ENCODE data around the gene PDE7B.

Gene PDE7B

GRCh38 chr6:135922746-135923145, 71.2 kb downstream of the PDE7B start:
- H2BK15ac ChIP-seq (replicated peaks; ENCODE audit: low read depth): no peak overlapping the region
- no peak overlapping the region for H3K9ac ChIP-seq (ENCODE audit: low read length)
- no peak overlapping the region for H4K5ac ChIP-seq (ENCODE audit: low read length)
- H2BK5ac ChIP-seq (ENCODE audit: low read length): no peak overlapping the region
- H2BK120ac ChIP-seq (ENCODE audit: low read depth, low read length): no peak overlapping the region
- H3K36me3 ChIP-seq (ENCODE audit: control insufficient read depth, insufficient read depth, low read length): no peaks in the 10 kb centered on the region
- no peak overlapping the region for H3K27ac ChIP-seq (ENCODE audit: low read depth, low read length)
- no peak overlapping the region for H3K4ac ChIP-seq (ENCODE audit: low read depth, low read length)
- no peak overlapping the region for H4K8ac ChIP-seq (ENCODE audit: low read depth, low read length)
- no peak overlapping the region for H3K56ac ChIP-seq (ENCODE audit: low read length)
- H3K4me3 ChIP-seq (ENCODE audit: low read length): no peak overlapping the region
- no peak overlapping the region for H3K4me2 ChIP-seq (ENCODE audit: low read length)
- no peak for DNase-seq
- H3K79me1 ChIP-seq (ENCODE audit: low read length): no peaks in the 10 kb centered on the region
- no peak overlapping the region for H3K18ac ChIP-seq (ENCODE audit: low read length)
- WGBS (ENCODE audit: extremely low coverage, insufficient coverage, low lambda C conversion rate): no CpG with 5 or more reads among the region's 3 CpGs
- no peaks in the 10 kb centered on the region for H3K27me3 ChIP-seq (ENCODE audit: insufficient read depth, low read length, poor library complexity)
- H2AK5ac ChIP-seq (ENCODE audit: low read length): no peak overlapping the region
- H3K4me1 ChIP-seq (ENCODE audit: control insufficient read depth, low read depth, low read length): no peaks in the 10 kb centered on the region
- no peaks in the 10 kb centered on the region for H3K79me2 ChIP-seq (ENCODE audit: control insufficient read depth, insufficient read depth, low read length)
- no peak overlapping the region for H3K23ac ChIP-seq (ENCODE audit: low read length)

- Histone ChIP-seq H4K5ac (ENCODE audit: low read length) (no peak overlapping the region), H3K79me1 (ENCODE audit: low read length) (no peaks in the 10 kb centered on the region), H2BK120ac (ENCODE audit: low read depth, low read length) (no peak overlapping the region), H2AK5ac (ENCODE audit: low read length) (no peak overlapping the region), H3K9ac (ENCODE audit: low read length) (no peak overlapping the region), H3K4me3 (ENCODE audit: low read length) (no peak overlapping the region), H3K79me2 (ENCODE audit: control insufficient read depth, insufficient read depth, low read length) (no peaks in the 10 kb centered on the region), H2BK5ac (ENCODE audit: low read length) (no peak overlapping the region), H3K4me2 (ENCODE audit: low read length) (no peak overlapping the region), H4K8ac (ENCODE audit: low read depth, low read length) (no peak overlapping the region), H3K27ac (ENCODE audit: low read depth, low read length) (no peak overlapping the region), H3K4ac (ENCODE audit: low read depth, low read length) (no peak overlapping the region), H3K4me1 (ENCODE audit: control insufficient read depth, low read depth, low read length) (no peaks in the 10 kb centered on the region), H3K23ac (ENCODE audit: low read length) (no peak overlapping the region), H3K56ac (ENCODE audit: low read length) (no peak overlapping the region), H2BK15ac (replicated peaks; ENCODE audit: low read depth) (no peak overlapping the region), H3K27me3 (ENCODE audit: insufficient read depth, low read length, poor library complexity) (no peaks in the 10 kb centered on the region), H3K36me3 (ENCODE audit: control insufficient read depth, insufficient read depth, low read length) (no peaks in the 10 kb centered on the region), H3K18ac (ENCODE audit: low read length) (no peak overlapping the region)
- DNase-seq: no peak
- WGBS (ENCODE audit: extremely low coverage, insufficient coverage, low lambda C conversion rate): no CpG with 5 or more reads among the region's 4 CpGs
Measured at GRCh38 chr6:135932651-135933050, 81.2 kb downstream of the PDE7B start.

DNA sequence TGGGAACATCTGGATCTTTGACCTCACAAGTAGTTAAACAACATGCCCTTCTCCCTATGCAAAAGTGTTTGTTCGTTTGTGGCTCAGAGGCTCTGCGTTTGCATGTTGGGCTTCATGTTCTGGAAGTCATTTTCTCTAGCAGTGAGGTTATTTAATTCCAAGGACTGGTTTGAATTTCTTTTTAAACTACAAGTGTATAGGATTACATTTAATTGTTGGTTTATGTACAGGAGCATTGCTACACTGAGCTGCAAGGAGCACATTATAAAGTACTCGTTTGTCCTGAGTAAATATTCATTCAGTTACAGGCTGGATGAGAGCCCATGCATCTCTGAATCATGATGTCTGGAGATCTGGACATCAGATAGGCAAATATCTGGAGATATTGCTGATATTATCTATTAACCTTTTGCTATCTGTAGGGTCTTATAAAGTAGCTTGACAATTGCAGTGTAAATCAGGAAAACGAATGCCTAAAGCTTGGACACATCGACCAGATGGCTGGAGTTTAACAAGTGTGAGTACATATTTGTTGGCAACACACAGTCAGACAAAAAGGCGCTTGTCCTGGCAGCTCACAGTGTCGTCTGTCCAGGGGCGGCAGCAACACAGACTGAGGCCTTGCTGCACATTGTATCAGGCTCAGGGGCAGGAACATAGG, 84.6 kb downstream of the PDE7B start:
- H3K23ac ChIP-seq (ENCODE audit: low read length): no peak overlapping the region
- no peak overlapping the region for H2BK120ac ChIP-seq (ENCODE audit: low read depth, low read length)
- no peak overlapping the region for H3K4me3 ChIP-seq (ENCODE audit: low read length)
- H4K8ac ChIP-seq (ENCODE audit: low read depth, low read length): no peak overlapping the region
- no peaks in the 10 kb centered on the region for H3K27me3 ChIP-seq (ENCODE audit: insufficient read depth, low read length, poor library complexity)
- no peak overlapping the region for H3K4me2 ChIP-seq (ENCODE audit: low read length)
- no peaks in the 10 kb centered on the region for H3K79me1 ChIP-seq (ENCODE audit: low read length)
- no peak for DNase-seq
- no peak overlapping the region for H2AK5ac ChIP-seq (ENCODE audit: low read length)
- H2BK5ac ChIP-seq (ENCODE audit: low read length): no peak overlapping the region
- no peaks in the 10 kb centered on the region for H3K79me2 ChIP-seq (ENCODE audit: control insufficient read depth, insufficient read depth, low read length)
- no peaks in the 10 kb centered on the region for H3K36me3 ChIP-seq (ENCODE audit: control insufficient read depth, insufficient read depth, low read length)
- H3K9ac ChIP-seq (ENCODE audit: low read length): no peak overlapping the region
- no peak overlapping the region for H3K4ac ChIP-seq (ENCODE audit: low read depth, low read length)
- no peak overlapping the region for H3K18ac ChIP-seq (ENCODE audit: low read length)
- no peaks in the 10 kb centered on the region for H3K4me1 ChIP-seq (ENCODE audit: control insufficient read depth, low read depth, low read length)
- no CpG with 5 or more reads among the region's 8 CpGs for WGBS (ENCODE audit: extremely low coverage, insufficient coverage, low lambda C conversion rate)
- no peak overlapping the region for H4K5ac ChIP-seq (ENCODE audit: low read length)
- no peak overlapping the region for H3K56ac ChIP-seq (ENCODE audit: low read length)
- H3K27ac ChIP-seq (ENCODE audit: low read depth, low read length): no peak overlapping the region
- H2BK15ac ChIP-seq (replicated peaks; ENCODE audit: low read depth): no peak overlapping the region

DNA sequence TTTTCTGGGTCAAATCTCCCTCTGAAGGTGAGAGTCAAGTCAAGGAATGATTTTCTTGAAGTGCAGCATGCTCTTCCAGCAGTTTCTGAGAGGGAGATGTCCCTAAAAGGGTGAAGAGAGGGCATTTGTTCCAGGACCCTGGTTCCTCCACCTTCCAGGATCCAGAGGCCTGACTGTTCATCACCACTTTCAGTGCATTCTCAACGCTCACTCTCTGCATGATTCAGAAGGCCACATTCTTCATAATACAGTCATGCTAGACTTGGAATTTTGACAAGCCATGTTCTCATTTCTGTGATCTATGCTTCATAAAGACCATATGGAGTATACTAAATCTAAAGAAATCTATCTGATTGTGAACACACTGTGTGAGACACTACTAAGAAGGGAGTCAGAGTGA, 85.1 kb downstream of the PDE7B start:
- Histone ChIP-seq H3K79me2 (ENCODE audit: control insufficient read depth, insufficient read depth, low read length) (no peaks in the 10 kb centered on the region), H3K4me3 (ENCODE audit: low read length) (no peak overlapping the region), H4K5ac (ENCODE audit: low read length) (no peak overlapping the region), H2BK15ac (replicated peaks; ENCODE audit: low read depth) (no peak overlapping the region), H2BK120ac (ENCODE audit: low read depth, low read length) (no peak overlapping the region), H3K18ac (ENCODE audit: low read length) (no peak overlapping the region), H3K4ac (ENCODE audit: low read depth, low read length) (no peak overlapping the region), H2AK5ac (ENCODE audit: low read length) (no peak overlapping the region), H3K4me2 (ENCODE audit: low read length) (no peak overlapping the region), H3K23ac (ENCODE audit: low read length) (no peak overlapping the region), H2BK5ac (ENCODE audit: low read length) (no peak overlapping the region), H3K4me1 (ENCODE audit: control insufficient read depth, low read depth, low read length) (no peaks in the 10 kb centered on the region), H3K27me3 (ENCODE audit: insufficient read depth, low read length, poor library complexity) (no peaks in the 10 kb centered on the region), H4K8ac (ENCODE audit: low read depth, low read length) (no peak overlapping the region), H3K27ac (ENCODE audit: low read depth, low read length) (no peak overlapping the region), H3K79me1 (ENCODE audit: low read length) (no peaks in the 10 kb centered on the region), H3K36me3 (ENCODE audit: control insufficient read depth, insufficient read depth, low read length) (no peaks in the 10 kb centered on the region), H3K9ac (ENCODE audit: low read length) (no peak overlapping the region), H3K56ac (ENCODE audit: low read length) (no peak overlapping the region)
- no peak for DNase-seq
- WGBS (ENCODE audit: extremely low coverage, insufficient coverage, low lambda C conversion rate): no CpG with 5 or more reads among the region's 1 CpG

GRCh38 chr6:135937106-135937505, 85.6 kb downstream of the PDE7B start:
- Histone ChIP-seq H3K4ac (ENCODE audit: low read depth, low read length) (no peak overlapping the region), H3K9ac (ENCODE audit: low read length) (no peak overlapping the region), H3K4me3 (ENCODE audit: low read length) (no peak overlapping the region), H2BK5ac (ENCODE audit: low read length) (no peak overlapping the region), H2BK120ac (ENCODE audit: low read depth, low read length) (no peak overlapping the region), H3K4me1 (ENCODE audit: control insufficient read depth, low read depth, low read length) (no peaks in the 10 kb centered on the region), H3K27ac (ENCODE audit: low read depth, low read length) (no peak overlapping the region), H2BK15ac (replicated peaks; ENCODE audit: low read depth) (no peak overlapping the region), H3K79me2 (ENCODE audit: control insufficient read depth, insufficient read depth, low read length) (no peaks in the 10 kb centered on the region), H4K5ac (ENCODE audit: low read length) (no peak overlapping the region), H3K27me3 (ENCODE audit: insufficient read depth, low read length, poor library complexity) (no peaks in the 10 kb centered on the region), H3K23ac (ENCODE audit: low read length) (no peak overlapping the region), H3K36me3 (ENCODE audit: control insufficient read depth, insufficient read depth, low read length) (no peaks in the 10 kb centered on the region), H2AK5ac (ENCODE audit: low read length) (no peak overlapping the region), H3K79me1 (ENCODE audit: low read length) (no peaks in the 10 kb centered on the region), H3K4me2 (ENCODE audit: low read length) (no peak overlapping the region), H4K8ac (ENCODE audit: low read depth, low read length) (no peak overlapping the region), H3K18ac (ENCODE audit: low read length) (no peak overlapping the region), H3K56ac (ENCODE audit: low read length) (no peak overlapping the region)
- WGBS (ENCODE audit: extremely low coverage, insufficient coverage, low lambda C conversion rate): no CpG with 5 or more reads among the region's 6 CpGs
- DNase-seq: no peak

- Histone ChIP-seq H2BK15ac (replicated peaks; ENCODE audit: low read depth) (no peak overlapping the region), H3K36me3 (ENCODE audit: control insufficient read depth, insufficient read depth, low read length) (no peaks in the 10 kb centered on the region), H3K79me1 (ENCODE audit: low read length) (no peaks in the 10 kb centered on the region), H3K23ac (ENCODE audit: low read length) (no peak overlapping the region), H3K27ac (ENCODE audit: low read depth, low read length) (no peak overlapping the region), H3K56ac (ENCODE audit: low read length) (no peak overlapping the region), H2BK120ac (ENCODE audit: low read depth, low read length) (no peak overlapping the region), H3K4me2 (ENCODE audit: low read length) (no peak overlapping the region), H2AK5ac (ENCODE audit: low read length) (no peak overlapping the region), H3K9ac (ENCODE audit: low read length) (no peak overlapping the region), H4K5ac (ENCODE audit: low read length) (no peak overlapping the region), H3K4me1 (ENCODE audit: control insufficient read depth, low read depth, low read length) (no peaks in the 10 kb centered on the region), H3K27me3 (ENCODE audit: insufficient read depth, low read length, poor library complexity) (no peaks in the 10 kb centered on the region), H3K4me3 (ENCODE audit: low read length) (no peak overlapping the region), H3K79me2 (ENCODE audit: control insufficient read depth, insufficient read depth, low read length) (no peaks in the 10 kb centered on the region), H2BK5ac (ENCODE audit: low read length) (no peak overlapping the region), H4K8ac (ENCODE audit: low read depth, low read length) (no peak overlapping the region), H3K18ac (ENCODE audit: low read length) (no peak overlapping the region), H3K4ac (ENCODE audit: low read depth, low read length) (no peak overlapping the region)
- no CpG with 5 or more reads among the region's 9 CpGs for WGBS (ENCODE audit: extremely low coverage, insufficient coverage, low lambda C conversion rate)
- peak; percentile 60 for DNase-seq
Measured at GRCh38 chr6:135938576-135939207, 87.2 kb downstream of the PDE7B start.
